HTR-8/SVneo (cell line): ENCODE measurements around the gene EPHB3.

ENCODE experiments used
- DNase-seq: peaks from one replicate; pipeline ENCODE4 v3.0.0; 2011; ENCODE audit warnings: low spot score, mixed read lengths; ENCODE audit not compliant: insufficient read length
- FAIRE-seq: peaks from 2 replicates; lab custom pipeline; 2011; peaks lifted over from hg19 to GRCh38; lab: Jason Lieb, UNC

The EPHB3 gene

DNA sequence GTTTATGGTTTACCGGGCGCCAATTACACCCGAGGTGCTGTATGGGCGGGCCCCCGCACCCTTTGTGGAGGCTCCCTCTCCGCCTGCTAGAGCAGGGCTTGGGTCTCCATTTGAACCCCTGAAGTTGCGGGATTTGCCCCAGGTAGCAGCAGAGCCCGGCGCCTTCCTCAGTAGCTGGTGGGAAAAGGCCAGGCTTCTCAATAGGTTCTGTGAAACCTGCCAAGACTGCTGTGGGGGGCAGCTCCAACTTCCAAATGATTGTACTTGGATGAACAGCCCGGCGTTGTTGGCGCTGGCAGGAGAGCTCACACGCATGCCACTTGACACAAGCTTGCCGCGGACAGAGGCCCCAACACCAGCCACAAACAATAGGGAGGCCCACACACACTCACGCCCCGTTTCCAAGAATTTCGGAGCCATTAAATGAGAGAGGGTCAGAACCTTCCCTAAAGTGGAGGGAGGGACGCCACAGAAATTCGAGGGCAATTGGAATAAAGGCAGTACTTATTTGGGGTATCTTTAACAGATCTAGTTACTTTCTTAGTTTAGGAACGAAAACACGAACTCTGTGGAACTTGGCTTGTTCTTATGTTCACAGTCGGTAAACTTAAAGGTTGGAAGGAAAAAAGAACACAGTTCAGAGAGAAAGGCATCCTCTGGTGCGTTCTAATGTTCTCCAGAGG, 1.4 kb downstream of the EPHB3 start:
- FAIRE-seq (no peak), DNase-seq (no peak)

DNA sequence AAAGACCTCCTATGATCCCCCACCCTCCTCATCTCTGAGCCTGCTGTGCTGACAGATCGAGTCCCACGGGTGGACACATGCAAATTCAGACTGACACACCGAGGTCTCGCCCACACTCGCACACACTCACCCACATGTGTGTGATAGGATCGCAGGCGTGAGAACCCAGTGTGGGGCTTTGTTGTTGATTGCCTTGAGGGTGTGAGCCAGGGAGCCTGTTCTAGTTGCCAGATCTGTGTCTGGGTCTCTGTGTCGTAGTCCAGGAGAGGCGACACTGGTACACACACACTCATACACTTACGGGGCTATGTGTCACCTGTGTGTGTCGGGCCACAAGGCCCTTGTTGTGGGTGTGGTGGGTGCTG, 2.0 kb downstream of the EPHB3 start:
- DNase-seq, result no peak
- peak; percentile 68 for FAIRE-seq

GRCh38 chr3:184563941-184564684, 2.5 kb downstream of the EPHB3 start:
- DNase-seq (no peak), FAIRE-seq (no peak)

DNA sequence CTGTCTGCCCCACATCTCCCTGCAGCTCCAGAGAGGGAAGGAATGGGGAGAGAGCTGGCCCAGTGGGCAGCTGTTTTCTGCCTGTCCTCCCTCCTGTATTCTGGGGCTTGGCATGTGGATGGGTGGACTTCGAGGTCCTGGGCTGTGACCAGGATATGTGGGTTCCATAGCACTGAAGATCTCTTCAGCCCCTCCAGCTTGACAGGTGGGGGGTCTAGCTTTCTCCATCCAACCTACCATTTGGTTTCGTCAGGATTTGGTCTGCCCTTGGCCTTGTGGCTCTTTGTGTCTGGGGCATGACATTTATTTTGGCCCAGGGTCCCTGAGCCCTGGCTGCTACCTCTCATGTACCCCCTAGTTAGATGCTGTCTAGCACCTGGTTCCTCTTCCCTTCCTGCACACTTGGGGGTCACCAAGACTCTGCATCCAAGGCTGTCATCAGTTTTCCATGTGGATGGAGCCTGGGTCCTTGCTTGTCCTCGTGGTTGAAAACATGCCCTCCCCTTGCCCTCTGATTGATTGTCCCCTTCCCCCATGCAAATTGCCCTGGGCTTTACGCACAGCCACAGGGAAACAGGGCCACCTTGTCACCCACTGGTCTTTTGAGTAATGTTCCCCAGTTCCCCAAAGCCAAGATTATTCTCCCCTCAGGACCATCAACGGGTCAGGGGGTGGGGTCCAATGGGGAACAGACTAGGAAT, 3.2 kb downstream of the EPHB3 start:
- no peak for DNase-seq
- FAIRE-seq, result no peak

DNA sequence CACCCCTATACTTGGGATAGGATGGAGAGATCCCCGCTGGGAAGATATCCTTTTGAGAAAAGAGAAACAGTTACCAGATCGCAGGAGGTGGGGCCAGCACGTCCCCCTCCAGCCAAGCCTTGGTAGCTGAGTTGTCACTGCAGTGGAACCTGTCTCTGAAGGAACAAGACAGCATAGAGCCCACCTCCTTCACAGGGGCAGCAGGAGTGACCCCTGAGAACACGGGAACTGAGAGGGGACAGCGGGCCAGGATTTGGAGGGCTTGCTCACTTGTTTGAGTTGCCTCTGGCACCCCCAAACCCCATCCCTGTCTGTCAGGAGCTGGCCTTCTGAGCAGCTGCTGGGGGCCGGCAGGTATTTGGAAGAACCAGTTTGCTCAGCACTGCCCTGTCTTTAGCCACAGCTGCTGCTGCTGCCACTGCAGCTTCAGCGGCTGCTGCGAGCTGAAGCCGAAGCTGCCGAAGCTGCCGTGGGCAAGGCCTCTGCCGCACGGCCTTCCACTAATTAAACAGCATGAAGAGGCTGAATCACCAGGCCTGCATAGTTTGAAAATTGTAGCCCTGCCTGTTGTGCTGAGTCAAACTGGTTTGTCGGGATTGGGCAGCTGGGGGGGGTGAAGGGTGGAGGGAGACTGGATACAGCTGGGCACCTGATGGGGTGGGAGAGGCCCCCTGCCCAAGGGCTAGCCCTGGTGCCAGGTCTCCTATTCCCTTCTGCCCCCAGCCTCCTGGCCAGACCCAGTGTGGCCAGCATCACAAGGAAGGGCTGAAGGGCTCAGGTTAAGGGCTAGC, 4.0 kb downstream of the EPHB3 start:
- FAIRE-seq, result peak; percentile 87
- peak; percentile 67 for DNase-seq

DNA sequence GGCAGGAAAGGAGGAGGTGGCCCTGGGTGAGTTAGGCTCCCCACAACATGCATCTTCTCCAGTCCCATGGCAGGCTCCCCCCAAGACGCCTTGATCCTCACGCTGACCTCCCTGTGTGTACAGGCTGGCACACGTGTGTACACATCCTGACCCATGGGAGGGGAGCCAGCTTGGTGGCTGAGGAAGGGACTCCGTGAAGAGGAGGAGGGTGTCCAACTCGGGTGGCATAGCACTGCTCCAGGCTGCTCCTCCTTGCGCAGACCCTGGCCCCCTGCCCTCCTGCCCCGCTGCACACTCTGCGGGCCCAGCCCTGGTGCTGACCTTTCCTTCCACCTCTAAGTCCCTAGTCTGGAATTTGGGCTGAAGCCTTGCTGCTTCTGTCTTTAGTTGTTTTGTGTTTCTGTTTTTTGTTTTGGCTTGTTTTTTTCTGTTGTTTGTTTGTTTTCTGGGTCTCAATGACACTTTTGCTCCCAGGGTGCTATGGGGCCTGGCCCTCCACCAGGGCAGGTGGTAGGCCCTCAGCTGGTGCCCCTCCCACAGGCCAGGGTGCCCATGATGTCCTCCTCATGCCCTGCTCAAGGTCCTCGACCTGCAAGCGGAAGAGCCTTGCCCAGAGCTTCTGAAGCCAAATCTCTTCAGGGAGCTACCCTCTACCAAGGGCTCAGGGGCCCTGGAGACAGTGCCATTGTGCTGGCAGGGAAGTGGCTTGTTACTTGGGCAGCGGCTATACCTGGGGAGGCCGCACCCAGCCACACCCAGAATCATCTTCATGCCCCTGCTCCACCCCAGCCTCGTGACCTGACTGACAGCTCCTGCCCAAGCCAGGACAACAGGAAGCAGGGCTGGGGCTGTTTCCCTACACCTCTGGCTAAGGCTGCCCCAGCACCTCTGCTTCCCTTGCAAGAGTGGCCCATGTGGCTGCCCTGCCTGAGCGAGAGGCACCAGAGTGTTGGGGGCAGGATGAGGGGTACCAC, 5.1 kb downstream of the EPHB3 start:
- DNase-seq, result no peak
- FAIRE-seq, result no peak

DNA sequence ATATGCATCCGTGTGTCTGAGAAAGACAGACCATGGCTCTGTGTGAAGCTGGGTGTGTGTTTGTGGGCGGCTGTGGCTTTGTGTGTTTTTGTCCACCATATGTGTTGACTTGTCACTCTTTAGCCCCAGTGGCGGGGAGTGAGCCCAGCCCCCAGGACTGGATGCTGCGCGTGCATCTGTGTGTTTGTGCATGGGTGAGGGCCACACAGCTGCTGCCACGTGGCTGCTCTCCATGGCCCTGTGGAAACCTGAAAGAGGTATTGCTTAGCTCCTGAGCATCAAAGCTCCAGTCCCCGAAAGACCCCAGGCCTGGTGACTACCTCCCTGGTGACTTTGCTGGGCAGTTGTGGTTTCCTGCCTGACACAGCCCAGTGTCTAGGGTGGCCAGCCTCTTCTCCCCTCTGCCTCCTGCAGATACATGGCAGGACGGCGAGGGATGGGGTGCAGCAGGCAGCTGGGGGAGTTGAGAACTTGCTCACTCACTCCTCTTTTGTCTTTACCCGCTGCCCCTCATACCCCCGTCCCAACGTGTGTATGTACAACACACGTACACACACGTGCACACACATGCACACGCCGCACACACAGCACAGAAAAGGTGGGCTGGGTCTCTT, 6.5 kb downstream of the EPHB3 start:
- FAIRE-seq, result no peak
- no peak for DNase-seq

DNA sequence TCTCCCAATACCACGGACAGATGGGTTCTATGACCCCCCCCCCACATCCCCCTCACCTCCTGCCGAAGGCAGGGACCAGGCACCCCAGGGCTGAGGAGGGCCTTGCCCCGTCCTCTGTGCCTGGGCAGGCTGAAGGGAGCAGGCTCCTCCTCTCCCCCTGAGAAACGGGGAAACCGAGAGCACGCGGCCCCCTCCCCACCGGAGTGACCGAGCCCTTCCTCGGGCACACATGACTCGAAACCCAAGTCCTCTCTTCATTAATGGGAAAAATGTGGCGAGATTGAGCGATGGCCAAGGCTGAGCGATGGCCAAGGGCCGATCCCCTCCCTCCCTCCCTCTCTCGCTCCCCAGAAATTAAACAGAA, 7.0 kb downstream of the EPHB3 start:
- FAIRE-seq (no peak), DNase-seq (no peak)

DNA sequence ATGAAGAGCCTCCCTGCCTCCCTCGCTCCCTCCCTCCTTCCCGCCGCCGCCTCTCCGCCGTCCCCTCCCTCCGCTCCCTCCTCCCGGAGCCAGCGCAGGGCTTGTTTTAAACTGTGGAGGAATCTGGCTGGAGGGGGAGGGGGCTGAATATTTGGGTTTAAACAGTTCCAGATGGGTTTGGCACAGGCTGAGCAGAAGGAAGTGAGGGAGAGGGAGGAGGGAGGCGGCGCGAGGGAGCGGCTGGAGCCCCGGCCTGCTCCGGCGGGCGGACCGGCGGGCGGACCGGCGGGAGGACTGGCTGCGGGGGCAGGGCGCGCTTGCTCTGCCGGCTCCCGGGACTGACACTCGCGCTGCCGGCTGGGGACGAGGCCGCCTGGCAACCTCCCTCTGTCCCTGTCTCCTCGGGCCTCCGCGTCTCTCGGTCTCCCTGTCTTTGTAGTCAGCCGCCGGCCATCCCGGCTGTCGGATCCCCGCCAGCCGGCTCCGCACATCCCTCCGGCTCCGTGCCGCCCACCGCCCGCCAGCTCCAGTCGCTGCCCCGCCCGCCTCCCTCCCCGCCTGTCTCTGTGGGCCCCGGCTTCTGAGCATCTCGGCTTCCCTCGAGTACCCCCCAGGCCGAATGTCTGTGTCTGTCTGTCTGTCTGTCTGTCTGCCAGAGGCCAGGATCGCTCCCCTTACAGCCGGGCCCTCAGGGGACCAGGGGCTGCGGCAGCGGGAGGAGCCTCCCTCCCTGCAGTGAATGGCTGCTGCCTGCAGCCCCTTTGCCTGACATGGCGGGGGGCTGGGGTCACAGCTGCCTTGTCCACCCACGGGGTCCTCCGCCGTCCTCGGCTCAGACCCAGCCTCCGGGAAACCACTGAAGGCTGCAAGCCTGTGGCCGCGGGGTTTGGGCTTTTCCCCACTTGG, 7.6 kb downstream of the EPHB3 start:
- FAIRE-seq (no peak), DNase-seq (peak; percentile 64)

DNA sequence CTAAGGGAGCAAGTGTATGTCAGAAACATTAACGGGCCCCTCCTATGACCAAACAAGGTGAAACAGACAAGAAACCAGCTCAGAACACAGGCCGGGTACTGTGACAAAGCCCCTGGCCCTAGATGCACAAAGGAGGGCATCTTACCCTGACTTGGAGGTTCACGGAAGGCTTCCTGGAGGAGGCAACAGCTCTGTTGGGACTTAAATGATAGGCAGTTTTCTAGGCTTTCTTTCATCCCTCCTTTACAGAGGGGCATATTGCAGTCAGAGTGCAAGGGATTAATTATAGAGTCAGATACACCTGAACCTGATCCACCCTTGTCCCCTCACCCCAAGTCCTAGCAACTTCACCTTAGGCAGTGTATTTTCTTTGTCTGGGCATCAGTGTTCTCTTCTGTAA, 8.4 kb downstream of the EPHB3 start:
- no peak for FAIRE-seq
- DNase-seq, result no peak

DNA sequence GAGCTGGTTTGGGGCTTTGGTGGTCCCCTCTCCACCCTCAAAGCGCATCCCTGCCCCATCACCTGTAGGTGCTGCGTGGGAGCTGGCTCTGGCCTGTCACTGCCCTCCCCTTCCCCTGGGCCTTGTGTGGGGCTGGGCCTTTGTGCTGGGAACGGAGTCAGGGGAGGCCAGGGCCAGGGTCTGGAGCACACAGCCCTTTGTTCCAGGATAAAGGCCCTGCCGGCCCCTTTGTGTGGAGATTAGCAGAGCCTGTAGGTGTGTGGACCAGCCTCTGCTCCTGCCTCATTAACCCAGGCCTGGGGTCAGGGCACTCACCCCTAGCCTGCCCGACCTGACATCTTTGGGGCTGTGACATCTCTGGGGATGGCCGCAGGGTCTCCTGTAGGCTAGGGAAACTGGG, 8.9 kb downstream of the EPHB3 start:
- no peak for FAIRE-seq
- no peak for DNase-seq

GRCh38 chr3:184571750-184572377, 10.3 kb downstream of the EPHB3 start:
- FAIRE-seq, result no peak
- no peak for DNase-seq

DNA sequence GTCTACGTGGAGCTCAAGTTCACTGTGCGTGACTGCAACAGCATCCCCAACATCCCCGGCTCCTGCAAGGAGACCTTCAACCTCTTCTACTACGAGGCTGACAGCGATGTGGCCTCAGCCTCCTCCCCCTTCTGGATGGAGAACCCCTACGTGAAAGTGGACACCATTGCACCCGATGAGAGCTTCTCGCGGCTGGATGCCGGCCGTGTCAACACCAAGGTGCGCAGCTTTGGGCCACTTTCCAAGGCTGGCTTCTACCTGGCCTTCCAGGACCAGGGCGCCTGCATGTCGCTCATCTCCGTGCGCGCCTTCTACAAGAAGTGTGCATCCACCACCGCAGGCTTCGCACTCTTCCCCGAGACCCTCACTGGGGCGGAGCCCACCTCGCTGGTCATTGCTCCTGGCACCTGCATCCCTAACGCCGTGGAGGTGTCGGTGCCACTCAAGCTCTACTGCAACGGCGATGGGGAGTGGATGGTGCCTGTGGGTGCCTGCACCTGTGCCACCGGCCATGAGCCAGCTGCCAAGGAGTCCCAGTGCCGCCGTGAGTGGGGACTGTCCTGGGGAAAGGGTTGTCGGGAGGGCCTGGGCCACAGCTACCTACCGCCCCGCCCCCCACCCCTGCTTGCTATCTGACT, 11.2 kb downstream of the EPHB3 start:
- no peak for DNase-seq
- FAIRE-seq, result no peak

DNA sequence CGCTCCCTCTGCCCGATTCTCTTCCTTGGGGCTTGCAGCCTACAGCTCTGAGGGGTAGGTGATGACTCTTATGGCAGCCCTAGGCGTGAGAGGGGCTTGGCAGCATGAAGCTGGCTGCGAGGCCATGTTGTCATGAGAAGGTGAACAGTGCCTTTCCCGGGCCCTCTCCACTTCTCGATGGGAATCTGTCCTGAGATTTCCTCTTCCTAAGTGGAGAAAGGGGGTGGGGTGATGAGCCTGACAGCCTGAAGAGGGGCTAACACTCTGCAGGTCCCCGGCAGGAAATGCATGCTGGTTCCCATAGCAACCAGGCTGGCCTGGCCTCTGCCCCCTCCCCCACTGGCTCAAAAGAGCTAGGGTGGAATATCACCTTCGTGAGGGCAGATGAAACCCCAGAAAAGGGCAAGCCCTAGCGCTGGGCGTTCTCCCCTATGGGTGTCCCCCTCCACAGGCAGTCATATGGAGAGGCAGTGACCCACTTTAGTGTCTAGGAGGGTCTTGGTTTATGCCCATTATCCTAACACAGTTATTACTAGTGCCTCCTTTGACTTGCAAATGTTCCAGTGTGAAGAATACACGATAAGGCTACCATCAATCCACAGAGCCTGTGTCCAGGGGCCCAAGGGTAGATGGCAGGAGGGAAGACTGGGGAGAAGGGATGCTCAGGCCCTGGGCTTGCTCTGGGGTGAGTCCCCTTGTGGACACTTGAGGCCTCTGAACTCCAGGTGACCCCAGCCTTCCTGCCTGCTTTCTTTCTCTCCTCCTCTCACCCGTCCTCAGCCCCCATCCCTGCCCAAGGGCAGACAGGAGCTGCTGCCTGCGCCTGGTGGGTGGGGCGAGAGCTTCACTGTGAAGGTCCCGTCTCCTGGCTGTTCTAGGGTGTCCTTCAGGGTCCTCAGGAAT, 13.2 kb downstream of the EPHB3 start:
- no peak for DNase-seq
- no peak for FAIRE-seq

- DNase-seq (no peak), FAIRE-seq (no peak)
Observed at GRCh38 chr3:184575701-184576100, 14.1 kb downstream of the EPHB3 start.
